M059J (cell line): ENCODE measurements around the gene KAZN. TPM values are rescaled to one million over a fixed set of nuclear protein-coding genes. Genes with fewer than 3 reads are reported as not detected.
"Not testable (repeated sequence)": the region's sequence is repeated elsewhere in the genome, so short reads cannot be mapped to it uniquely, and the experiment has no call there.

Experiments
- DNase-seq: peaks from one replicate; pipeline ENCODE4 v3.0.0-alpha.2; 2012; ENCODE audit warnings: low read depth
- total RNA-seq: library from RNA; depleted of rRNA; stranded (reverse); fragments of >200 nt; shearing (Covaris generic); gene quantifications from 2 replicates; pipeline ENCODE4 v1.2.3, GENCODE V29; 2014; rRNA removed

Gene KAZN
- total RNA-seq = 2.0 and 6.4 TPM in 2 replicates

DNA sequence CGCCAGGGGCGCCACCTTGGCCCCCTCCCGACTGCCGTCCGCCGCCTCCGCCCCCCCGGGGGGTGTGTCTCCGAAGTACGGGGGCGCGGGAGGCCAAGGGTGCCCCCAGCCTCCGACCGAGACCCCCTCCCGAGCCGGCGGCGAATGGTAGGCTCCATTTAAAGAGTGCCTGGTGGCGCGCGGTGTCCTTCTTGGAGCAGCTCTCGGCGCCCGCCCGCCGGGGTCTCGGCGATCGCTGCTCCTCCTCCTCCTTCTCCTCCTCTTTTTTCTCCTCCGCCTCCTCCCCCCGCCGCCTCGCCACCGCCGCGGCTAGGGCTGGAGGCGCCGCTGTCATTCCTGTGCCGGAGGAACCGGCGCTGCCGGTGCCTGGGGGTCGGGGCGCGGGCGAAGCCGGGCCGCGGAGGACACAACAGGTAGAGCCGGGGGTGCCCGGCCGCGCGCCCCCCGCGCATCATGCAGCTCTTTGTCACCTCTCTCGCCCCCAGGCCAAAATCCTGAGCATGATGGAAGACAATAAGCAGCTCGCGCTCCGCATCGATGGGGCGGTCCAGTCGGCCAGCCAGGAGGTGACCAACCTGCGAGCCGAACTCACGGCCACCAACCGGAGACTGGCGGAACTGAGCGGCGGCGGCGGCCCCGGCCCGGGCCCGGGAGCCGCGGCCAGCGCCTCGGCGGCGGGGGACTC is at the start of gene KAZN:
Gene KAZN (plus strand): TSS at position 188 of the 685 bp plus-strand sequence.
- peak; percentile 45 for DNase-seq

DNA sequence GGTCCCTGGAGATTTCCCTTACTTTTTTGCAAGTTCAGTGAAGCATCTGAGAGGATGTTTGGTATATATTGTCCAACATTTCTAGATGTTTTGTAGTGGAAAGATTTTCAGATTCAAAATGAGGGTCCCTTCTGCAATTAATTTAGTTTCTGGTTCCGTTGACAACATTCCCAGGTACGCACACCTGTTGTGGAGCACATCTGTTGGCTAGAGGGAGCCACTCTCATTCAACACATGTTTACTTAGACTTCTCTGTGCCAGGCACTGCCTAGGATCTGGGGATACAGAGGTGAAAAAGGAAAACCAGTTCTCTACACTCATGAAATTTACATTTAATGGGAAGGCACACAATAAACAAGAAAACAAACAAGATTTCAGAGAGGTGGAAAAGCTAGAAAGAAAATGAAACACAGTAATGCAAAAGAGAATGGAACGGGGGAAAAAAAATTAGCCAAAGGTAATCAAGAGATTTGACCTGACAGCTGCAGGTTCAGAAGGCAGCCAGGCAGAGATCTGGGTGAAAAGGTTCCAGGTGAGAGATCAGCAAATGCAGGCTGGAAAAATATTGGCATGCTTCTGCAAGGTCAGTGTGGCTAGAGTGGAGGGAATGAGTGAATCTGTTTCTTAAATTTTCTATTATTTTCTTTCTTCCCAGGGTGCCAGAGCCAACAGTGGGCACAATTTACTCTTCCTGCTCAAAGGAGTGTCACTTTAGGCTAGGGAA is 48.4 kb upstream of the KAZN start:
- DNase-seq = no peak

DNA sequence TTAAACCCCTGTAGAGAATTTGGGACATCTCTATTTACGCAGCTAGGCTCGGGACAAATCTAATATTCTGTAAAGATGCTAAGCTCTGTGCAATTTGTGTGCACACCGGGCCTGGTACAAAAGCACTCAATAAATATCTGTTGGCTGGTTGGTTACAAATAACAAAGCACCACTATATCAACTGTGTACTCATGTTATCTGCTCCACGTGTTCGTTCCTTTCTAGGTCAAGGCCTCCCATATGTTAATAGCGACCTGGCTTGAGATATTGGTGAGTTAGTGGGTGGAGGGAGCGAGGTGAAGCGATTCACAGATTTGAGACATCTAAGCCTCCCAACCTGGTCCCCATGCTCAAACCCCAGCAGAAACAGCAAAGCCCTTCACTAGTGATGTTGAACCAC is 47.1 kb upstream of the KAZN start:
- no peak for DNase-seq

DNA sequence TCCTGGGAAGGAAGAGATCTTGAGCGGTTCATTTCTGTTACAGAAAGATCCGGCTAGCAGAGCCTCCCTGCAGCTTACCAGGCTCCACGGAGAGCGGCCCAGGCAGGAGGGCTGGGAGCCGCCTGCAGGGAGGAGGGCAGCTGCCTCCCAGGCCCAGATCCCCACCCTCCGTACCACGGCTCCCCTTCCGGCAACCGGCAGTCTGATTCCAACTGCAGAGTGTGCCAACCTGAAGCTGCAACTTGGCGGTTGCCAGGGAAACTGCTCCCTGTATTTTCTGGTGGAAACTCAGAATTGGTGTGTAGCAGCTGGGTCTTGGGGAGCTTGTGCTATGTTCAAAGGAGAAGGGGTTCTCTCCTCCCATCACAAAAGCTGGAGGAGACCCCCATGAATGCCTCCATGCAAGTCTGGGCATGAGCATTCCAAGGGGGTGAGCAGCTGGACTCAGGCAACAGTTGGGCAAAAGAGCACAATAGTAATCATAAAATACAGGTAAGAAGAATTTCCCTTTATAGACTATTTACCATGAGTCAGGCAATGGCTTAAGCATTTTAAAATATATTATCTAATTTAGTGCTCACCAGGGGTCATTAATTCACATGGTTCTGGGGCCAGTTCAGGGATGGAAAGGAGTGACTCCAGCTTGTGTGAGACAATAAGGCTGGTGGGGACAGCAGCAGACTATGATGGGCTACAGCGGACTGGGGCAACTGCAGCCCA is 46.1 kb upstream of the KAZN start:
- DNase-seq = peak; percentile 54

DNA sequence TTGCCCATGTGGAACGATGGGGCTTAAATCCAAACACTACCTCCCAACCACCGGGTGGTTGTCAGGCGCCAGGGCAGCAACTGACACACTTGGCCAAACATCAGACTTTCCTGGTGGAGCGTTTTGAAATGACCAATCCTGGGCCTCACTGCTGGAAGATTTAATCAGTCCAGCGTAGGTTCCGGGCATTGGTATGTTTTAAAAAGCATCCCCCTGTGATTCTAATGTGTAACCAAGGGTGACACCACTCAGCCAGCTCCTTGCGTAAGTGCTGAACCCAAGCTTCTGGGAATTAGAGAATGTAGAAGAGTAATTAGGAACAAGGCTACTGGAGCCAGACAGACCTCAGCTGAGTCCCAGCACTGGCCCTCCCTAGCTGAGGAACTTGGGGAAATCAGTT is 44.8 kb upstream of the KAZN start:
- peak; percentile 83 for DNase-seq

DNA sequence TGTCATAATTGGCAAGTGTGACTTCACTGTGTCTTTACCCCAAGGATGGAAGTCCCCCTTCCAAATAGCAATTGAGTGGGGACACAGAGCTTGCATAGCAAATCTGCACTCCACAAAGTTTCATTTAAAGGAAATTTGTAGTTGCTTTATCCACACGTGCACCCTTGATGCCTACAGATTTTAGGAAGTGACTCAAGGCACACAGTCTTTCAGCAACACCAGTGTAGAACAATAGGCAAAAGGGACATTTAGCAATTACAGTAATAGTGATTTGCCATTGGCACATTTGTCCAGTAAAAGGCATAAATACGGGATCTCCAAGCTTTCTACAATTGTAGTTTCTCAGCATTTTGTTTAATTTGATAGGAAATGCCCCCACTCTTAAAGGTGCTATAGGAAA is 43.4 kb upstream of the KAZN start:
- DNase-seq = no peak

DNA sequence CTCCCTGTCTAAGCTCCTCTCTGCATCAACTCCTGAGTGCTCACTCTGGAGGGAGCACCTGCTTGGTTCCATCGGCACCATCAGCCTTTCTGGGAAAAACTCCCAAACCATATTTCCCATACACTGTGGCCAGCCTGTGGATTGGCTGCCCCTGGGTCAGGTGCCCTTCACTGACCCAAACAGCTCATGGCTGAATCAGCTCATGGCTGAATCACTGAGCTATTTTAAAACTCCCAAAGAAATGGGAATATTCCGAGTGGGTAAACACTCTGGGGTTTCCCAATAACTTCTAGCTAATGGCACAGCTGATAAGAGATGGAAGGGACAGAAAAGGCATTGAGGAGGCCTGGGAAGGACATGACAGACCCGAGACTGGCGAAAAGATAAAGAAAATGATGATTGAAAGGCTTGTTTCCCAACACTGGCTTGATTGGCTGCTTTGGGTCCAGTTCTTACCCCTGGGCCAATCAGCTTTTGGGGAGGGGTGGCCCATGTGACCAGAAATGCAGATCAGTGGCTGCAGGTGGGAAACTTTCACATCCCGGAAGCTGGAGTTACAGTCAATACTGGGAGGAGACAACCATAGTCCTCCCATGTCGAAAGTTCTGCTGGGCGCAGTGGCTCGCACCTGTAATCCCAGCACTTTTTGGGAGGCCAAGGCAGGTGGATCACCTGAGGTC is 37.3 kb upstream of the KAZN start:
- DNase-seq = peak; percentile 58

DNA sequence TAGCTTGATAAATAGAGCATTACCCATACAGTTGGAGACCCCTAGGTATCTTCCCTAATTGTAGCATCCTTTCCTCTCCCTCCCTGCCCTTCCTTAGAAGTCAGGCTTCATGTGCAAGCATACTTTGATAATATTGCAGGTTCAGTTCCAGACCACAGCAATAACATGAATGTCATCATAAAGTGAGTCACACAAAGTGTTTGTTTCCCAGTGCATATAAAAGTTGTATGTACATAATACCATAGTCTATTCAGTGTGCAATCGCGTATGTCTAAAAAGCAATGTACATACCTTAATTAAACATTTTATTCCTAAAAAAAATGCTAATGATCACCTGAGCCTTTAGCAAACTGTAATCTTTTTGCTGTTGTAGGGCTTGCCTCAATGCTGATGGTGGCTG is 33.4 kb upstream of the KAZN start:
- DNase-seq = no peak

DNA sequence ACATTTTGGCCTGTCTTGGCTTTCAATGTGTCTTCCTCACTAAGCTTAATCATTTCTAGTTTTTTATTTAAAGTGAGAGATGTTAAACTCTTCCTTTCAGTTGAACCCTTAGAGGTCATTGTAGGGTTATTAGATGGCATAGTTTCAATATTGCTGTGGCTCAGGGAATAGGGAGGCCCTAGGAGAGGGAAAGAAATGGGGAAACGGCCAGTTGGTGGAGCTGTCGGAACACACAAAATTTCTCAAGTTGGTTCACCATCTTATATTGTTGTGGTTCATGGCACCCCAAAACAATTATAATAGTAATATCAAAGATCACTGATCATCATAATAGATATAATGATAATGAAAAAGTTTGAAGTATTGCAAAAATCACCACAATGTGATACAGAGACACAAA is 31.4 kb upstream of the KAZN start:
- DNase-seq = no peak

DNA sequence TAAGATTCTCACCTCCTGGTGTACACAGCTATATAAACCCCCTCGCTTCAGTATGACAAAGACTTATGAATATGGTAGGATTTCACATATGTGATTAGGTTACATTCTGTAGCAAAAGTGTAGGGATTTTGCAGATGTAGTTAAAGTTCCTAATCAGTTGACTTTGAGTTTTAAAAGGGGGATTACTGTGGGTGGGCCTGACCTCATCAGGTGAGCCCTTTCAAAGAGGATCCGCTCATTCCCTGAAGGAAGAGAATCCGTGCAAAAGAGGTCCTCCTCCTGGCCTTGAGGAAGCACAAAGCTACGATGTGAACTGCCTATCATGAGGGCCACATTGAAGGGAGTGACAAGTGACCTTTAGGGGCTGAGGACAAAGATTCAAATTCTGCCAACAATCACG is 30.6 kb upstream of the KAZN start:
- no peak for DNase-seq

DNA sequence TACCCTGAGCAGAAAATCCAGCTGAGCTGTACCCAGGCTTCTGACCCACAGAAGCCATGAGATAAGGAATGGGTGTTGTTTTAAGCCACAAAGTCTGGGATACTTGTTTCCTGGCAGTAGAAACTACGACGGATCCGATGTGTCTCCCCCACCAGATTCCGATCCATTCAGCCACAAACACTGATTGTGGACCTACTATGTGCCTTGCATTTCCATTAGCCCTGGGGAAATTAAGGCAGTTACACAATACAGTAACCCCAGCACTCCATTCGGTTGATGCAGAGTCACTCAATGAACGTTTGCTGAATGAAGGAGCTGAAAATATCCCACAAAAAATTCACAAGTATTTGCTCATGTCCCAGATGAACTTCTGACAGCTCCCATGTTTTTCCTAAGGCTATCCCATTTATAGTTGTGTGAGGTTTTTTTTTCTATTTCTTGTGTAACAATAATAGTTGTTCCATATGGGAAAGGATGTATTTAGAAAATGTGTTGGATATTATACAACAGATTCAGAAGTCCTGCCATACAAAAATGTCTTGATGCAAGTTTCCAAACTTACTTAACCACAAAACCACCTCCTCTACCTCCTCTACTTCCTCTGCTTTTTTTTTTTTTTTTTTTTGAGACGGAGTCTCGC is 29.6 kb upstream of the KAZN start:
- DNase-seq = no peak

DNA sequence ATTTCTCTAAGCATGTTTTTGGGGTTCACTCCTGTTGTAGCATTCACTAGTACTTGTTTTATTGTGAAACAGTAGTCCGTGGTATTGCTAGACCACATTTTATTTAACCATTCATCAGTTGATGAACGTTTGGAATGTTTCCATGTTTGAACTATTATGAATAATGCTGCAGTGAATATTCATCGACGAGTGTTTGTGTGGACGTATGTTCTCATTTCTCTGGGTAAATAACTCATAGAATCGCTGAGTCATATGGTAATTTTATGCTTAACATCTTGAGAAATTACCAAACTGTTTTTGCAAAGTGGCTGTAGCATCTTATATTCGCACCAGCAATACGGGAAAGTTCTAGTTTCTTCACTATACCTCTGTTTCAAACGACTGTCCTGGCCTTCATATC is 28.0 kb upstream of the KAZN start:
- peak; percentile 30 for DNase-seq

DNA sequence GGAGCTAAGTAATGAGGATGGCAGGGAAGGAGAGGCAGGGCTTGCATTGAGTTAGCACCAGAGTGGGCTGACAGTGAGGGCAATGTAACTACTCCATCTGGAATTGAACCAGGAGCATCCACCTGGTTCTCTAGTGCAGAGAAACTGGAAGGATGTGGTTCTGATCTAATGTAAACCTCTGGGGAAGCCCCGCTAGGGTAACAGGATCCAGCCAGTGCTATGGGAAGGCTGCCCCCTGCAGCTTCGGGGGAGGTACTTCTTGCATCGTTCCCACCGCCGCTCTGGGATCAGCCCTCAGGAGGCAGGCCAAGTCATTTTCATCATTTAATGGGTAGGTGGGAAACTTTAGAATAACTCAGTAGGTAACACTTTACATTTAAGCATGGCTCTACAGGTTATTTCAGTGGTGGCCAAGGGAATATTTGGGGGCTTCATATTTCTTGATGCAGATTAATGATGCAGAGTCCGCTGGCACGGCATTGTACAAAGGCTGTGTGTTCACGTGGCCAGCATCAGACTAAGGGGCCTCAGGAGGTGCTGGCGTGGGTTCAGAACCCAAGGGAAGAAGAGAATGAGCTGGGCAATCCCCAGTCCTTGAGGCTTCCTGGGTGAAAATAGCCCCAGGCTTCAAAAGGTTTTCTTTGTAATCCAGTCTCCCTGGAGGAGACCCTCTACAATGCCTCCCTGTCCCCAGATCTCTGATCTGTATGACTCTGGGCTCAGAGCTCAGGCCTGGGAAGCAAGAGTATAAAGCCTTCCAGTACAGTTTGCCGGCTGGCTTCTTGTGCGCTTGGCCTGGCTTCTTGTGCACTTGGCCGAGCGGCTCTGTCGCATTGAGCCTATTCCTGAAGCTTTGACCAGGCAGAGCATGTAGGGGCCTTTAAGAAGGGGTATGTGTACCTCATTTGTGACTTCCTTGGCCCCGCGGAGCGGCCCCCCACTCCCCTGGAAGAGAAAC is 26.4 kb upstream of the KAZN start:
- no peak for DNase-seq

DNA sequence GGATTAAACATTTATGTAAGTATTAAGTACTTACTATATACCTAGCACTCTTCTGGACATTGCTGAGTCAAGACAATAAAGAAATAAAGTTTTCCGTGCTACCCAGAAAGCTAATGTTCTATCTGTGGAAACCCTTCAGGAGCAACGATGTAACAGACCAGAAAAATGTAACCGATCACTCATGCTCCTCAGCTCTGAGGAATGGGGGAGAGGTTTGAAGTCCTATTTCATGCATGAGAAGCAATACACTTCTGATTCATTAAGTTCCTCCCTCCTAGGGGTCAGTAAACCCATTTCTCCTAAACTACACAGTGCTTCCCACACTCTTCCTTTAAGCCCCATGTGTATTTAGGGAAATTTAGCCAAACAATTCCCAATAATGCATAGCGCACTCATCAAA is 25.6 kb upstream of the KAZN start:
- DNase-seq = no peak

DNA sequence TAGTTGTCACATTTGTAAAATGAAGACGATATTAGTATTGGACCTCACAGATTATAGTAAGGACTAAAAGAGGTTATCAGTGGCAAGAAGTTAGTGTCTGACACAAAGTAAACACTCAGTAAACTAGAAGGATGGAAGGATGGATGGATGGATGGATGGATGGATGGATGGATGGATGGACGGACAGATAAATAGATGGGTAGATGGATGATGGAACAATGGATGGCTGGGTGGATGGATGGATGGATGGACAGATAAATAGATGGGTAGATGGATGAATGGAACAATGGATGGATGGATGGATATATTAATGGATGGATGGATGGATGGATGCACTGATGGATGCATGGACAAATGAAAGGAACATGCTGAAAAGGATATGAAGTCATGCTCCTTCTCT is 22.3 kb upstream of the KAZN start:
- no peak for DNase-seq

DNA sequence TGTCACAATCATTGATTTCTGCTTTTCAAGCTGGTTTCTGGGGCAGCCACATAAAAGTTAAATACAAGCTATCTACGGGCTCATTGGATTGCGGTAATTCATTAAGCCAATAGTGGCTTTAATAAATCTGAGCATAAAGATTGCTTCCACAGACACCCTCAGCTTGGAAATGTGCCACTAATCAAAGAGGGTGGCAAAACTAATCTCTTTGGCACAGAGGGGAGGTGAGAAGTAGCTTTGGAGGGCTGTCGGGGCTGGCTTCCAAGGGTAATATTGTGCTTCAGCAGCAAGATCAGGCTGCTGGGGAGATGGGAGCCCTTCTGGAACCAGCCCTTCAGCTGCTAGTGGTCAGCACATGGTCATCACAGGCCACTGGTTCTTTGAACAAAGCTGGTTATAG is 21.2 kb upstream of the KAZN start:
- no peak for DNase-seq

DNA sequence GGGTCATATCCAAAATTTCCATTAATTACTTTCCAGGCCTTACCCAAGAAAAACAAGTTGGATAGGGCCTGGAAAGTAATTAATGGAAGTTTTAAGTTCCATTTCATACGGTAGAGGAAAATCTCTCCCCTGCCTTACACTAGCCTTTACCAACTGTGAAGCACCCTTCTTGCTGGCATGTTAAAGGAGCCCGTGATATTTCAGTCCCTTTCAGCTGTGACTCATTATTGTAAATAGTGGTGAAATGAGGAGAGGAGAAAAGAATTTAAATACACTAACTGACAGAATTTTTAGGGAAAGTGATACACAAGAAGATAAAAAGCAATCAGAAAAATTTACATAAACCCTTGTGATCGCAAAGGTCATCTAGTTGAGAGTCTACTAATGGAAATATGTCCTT is 20.3 kb upstream of the KAZN start:
- peak; percentile 57 for DNase-seq

DNA sequence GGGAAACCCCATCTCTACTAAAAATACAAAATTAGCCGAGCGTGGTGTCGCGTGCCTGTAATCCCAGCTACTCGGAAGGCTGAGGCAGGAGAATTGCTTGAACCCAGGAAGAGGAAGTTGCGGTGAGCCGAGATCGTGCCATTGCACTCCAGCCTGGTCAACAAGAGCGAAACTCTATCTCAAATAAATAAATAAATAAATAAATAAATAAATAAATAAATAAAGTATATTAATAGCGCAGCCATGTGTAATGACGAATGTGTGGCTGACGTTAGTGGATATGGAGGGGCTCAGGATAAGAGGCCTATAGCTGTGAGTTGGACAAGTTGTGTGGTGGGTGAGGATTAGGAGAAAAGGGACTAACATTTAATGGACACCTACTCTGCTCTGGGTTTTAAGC is 18.2 kb upstream of the KAZN start:
- not testable (repeated sequence) for DNase-seq

DNA sequence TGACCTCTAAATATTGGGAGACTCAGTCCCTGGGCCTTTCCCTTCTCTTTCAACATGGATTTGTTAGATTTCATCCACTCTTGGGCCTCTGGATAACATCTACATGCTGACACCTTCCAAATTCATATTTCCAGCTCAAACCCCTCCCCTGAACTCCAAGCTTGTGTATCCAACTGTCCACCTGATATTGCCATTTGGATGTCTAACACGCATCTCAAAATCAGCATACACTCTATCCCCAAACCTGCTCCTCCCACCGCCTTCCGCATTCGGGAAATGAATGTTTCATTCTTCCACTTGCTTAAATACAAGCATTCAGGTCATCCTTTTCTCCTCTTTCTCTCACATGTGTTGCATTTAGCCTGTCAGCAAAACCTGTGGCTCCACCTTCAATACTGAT is 17.5 kb upstream of the KAZN start:
- no peak for DNase-seq

DNA sequence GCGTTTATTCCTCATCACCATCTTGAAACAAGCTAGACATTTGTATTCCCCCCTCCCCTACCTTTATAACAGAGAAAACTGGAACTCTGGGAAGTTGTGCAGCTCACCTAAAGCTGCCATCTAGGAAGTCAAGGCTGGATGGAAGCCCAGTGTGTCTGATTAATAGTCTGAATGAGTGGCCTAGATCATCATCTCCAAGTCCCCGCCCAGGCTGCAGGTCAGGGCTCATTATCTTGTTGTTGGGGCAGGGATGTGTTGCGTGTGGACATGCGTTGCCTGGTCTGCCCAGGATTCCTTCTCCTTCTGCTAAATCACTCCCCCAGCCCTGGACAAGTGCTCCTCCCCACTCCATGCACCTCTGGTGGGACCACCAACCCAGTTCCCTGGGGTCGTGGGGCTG is 14.7 kb upstream of the KAZN start:
- DNase-seq = peak; percentile 31

DNA sequence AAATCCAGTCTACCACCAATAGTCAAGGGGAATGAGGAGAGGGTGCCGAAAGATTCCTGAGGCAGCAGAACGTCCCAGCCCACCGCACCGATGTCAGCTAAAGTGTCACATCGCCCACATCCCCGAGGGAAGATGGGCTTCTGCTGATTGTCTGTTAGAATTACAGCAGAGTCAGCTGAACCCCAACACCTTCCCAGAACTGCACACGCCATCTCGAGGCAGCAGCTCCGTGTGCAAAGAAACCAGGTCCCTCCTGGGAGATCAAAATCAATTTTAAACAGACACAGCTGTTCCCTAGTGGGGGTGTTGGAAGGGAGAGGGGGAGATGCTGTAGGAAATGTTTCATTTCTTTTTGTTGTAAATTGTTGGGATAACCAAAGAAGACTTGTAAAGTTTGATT is 12.8 kb upstream of the KAZN start:
- DNase-seq = no peak
